ENCODE measurements around the gene RBM28. TPM values are rescaled to one million over a fixed set of nuclear protein-coding genes. Genes with fewer than 3 reads are reported as not detected.
A peak's percentile ranks its signal among the peaks of the same experiment; 100 is the strongest.

Gene RBM28
- total RNA-seq, 3 donors from 2014 or later, result 113 to 121 (median 120) TPM

- H3K4me1 Mint-ChIP-seq (ENCODE audit: low read depth), result no peaks in the 10 kb centered on the region
- ATAC-seq, result peak; percentile 51 to 63
- peaks cover 3% of the 10 kb centered on the region for H3K27me3 Mint-ChIP-seq (ENCODE audit: low read depth)
- no peak for DNase-seq
- no peaks in the 10 kb centered on the region for H3K36me3 Mint-ChIP-seq (ENCODE audit: insufficient read depth)
- no peaks in the 10 kb centered on the region for H3K9me3 Mint-ChIP-seq
- H3K4me3 Mint-ChIP-seq, result no peak overlapping the region
These were observed 37.6 kb upstream of the RBM28 start for GRCh38 chr7:128381161-128381821.

- ATAC-seq (no peak), DNase-seq (no peak)
- Mint-ChIP-seq H3K4me1 (ENCODE audit: low read depth) (no peaks in the 10 kb centered on the region), H3K36me3 (ENCODE audit: insufficient read depth) (no peaks in the 10 kb centered on the region), H3K27me3 (ENCODE audit: low read depth) (peaks cover 3% of the 10 kb centered on the region), H3K9me3 (no peaks in the 10 kb centered on the region), H3K4me3 (no peak overlapping the region)
These were observed 36.9 kb upstream of the RBM28 start for GRCh38 chr7:128380483-128381106.

DNA sequence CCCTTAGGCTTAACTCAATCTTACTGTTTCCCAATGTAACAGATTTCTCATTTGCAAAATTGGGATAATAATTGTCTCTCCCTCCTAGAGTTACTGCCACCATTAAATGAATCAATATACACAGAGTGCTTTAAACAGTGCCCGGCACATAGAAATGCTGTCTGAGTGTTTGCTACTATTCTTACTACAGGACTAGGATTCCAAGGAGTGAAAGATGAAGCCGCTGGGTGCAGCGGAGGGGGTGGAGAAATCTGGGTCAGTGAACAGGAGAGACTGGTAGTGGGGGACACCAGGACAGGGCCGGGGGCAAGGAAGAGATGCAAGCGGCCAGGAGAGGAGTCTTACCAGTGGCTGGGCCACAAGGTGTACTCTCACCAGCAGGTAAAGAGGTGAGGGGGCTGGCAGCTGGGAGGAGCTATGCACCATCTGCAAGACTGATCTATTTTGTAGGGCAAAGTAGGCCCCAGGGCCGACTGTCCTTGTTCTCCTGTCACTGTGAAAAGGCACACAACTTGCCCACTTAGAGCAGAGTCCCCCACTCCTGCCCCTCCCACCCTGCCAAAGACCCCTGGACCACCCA lies 36.3 kb upstream of the RBM28 start:
- H3K36me3 Mint-ChIP-seq (ENCODE audit: insufficient read depth), result no peaks in the 10 kb centered on the region

DNA sequence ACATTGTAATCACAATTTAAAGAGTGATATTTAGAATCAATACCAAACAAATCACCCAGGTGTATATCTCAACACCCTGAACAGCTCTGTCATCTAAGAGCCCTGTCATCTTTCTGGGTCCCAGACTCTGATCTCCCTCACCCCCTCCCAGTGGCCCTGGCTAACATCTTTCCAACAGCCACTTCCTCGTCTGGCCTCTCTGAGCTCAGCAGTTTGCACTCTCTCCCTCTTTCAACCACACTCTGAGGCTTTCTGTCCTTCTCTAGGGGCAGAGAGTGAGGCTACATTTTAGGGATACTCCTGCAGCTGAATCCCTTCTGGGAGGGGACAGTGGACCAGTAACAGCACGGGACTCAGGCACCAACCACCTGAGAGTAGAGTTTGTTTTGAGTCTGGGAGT lies 34.9 kb upstream of the RBM28 start:
- Mint-ChIP-seq H3K9me3 (peaks cover 4% of the 10 kb centered on the region), H3K27me3 (ENCODE audit: low read depth) (peaks cover 3% of the 10 kb centered on the region), H3K4me1 (ENCODE audit: low read depth) (no peaks in the 10 kb centered on the region), H3K36me3 (ENCODE audit: insufficient read depth) (no peaks in the 10 kb centered on the region), H3K4me3 (no peak overlapping the region)
- no peak for ATAC-seq
- no peak for DNase-seq

More for the DNA sequence above, 36.3 kb upstream of the RBM28 start:
- ATAC-seq (no peak), DNase-seq (no peak)
- Mint-ChIP-seq H3K4me3 (no peak overlapping the region), H3K4me1 (ENCODE audit: low read depth) (no peaks in the 10 kb centered on the region), H3K9me3 (no peaks in the 10 kb centered on the region), H3K27me3 (ENCODE audit: low read depth) (peaks cover 3% of the 10 kb centered on the region)

GRCh38 chr7:128376077-128376476 lies 32.4 kb upstream of the RBM28 start:
- Mint-ChIP-seq H3K4me1 (ENCODE audit: low read depth) (no peaks in the 10 kb centered on the region), H3K36me3 (ENCODE audit: insufficient read depth) (no peaks in the 10 kb centered on the region), H3K9me3 (peaks cover 4% of the 10 kb centered on the region), H3K27me3 (ENCODE audit: low read depth) (peaks cover 3% of the 10 kb centered on the region), H3K4me3 (no peak overlapping the region)
- ATAC-seq (no peak), DNase-seq (no peak)

GRCh38 chr7:128374041-128374440 lies 30.3 kb upstream of the RBM28 start:
- no peak for ATAC-seq
- Mint-ChIP-seq H3K9me3 (peaks cover 4% of the 10 kb centered on the region), H3K27me3 (ENCODE audit: low read depth) (peaks cover 3% of the 10 kb centered on the region)

DNA sequence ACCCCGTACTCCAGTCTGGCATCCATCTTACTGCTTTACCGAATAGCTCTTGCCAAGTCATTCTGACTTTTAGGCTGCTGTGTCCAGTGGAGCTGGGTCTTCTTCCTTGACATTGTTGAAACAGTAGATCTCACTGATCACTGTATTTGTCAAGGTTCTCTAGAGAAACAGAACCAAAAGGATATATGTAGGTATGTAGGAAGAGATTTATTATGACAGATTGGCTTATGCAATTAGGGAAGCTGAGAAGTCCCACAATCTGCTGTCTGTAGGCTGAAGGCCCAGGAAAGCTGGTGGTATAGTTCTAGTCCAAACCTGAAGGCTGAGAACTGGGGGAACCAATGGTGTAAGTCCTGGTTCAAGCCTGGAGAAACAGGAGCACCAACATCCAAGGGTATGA lies 29.9 kb upstream of the RBM28 start:
- ATAC-seq (no peak), DNase-seq (no peak)
- H3K27me3 Mint-ChIP-seq (ENCODE audit: low read depth), result peaks cover 3% of the 10 kb centered on the region
- no peak overlapping the region for H3K4me3 Mint-ChIP-seq
- H3K36me3 Mint-ChIP-seq (ENCODE audit: insufficient read depth), result no peaks in the 10 kb centered on the region
- peaks cover 4% of the 10 kb centered on the region for H3K9me3 Mint-ChIP-seq
- no peaks in the 10 kb centered on the region for H3K4me1 Mint-ChIP-seq (ENCODE audit: low read depth)

More at GRCh38 chr7:128374041-128374440, 30.3 kb upstream of the RBM28 start:
- H3K36me3 Mint-ChIP-seq (ENCODE audit: insufficient read depth), result no peaks in the 10 kb centered on the region
- no peak for DNase-seq
- no peaks in the 10 kb centered on the region for H3K4me1 Mint-ChIP-seq (ENCODE audit: low read depth)
- H3K4me3 Mint-ChIP-seq, result no peak overlapping the region

DNA sequence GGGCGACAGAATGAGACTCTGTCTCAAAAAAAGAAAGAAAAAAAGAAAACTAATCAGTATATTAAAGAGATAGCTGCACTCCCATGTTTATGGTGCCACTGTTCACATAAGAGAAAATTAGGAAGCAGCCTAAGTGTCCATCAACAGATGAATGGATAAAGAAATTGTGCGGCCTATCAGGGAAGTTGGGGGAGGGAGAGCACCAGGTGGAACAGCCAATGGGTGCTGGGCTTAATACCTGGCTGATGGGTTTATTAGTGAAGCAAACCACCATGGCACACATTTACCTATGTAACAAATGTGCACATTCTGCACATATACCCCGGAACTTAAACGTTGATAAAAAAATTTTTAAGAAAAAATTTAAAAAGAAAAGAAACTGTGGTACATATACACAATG lies 26.8 kb upstream of the RBM28 start:
- ATAC-seq (no peak), DNase-seq (no peak)
- peaks cover 4% of the 10 kb centered on the region for H3K9me3 Mint-ChIP-seq
- no peak overlapping the region for H3K4me3 Mint-ChIP-seq
- no peaks in the 10 kb centered on the region for H3K36me3 Mint-ChIP-seq (ENCODE audit: insufficient read depth)
- H3K27me3 Mint-ChIP-seq (ENCODE audit: low read depth), result peaks cover 8% of the 10 kb centered on the region
- no peaks in the 10 kb centered on the region for H3K4me1 Mint-ChIP-seq (ENCODE audit: low read depth)

DNA sequence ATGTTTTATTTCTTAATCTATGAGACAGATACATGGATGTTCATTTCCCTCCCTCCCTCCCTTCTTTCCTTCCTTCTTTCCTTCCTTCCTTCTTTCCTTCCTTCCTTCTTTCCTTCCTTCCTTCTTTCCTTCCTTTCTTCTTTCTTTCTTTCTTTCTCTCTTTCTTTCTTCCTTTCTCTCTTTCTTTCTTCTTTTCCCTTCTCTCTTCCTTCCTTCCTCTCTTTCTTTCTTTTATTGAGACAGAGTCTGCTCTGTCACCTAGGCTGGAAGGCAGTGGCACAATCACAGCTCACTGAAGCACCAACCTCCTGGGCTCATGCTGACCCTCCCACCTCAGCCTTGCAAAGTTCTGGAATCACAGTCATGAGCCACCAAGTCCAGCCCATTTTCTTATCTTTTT lies 23.3 kb upstream of the RBM28 start:
- no peaks in the 10 kb centered on the region for H3K9me3 Mint-ChIP-seq
- DNase-seq, result no peak
- H3K36me3 Mint-ChIP-seq (ENCODE audit: insufficient read depth), result no peaks in the 10 kb centered on the region
- no peak overlapping the region for H3K4me3 Mint-ChIP-seq
- H3K27me3 Mint-ChIP-seq (ENCODE audit: low read depth), result peaks cover 38% of the 10 kb centered on the region
- H3K4me1 Mint-ChIP-seq (ENCODE audit: low read depth), result peaks cover 11% of the 10 kb centered on the region
- no peak for ATAC-seq

GRCh38 chr7:128366300-128366699 lies 22.6 kb upstream of the RBM28 start:
- ATAC-seq, result no peak
- H3K4me1 Mint-ChIP-seq (ENCODE audit: low read depth), result peaks cover 14% of the 10 kb centered on the region
- no peaks in the 10 kb centered on the region for H3K9me3 Mint-ChIP-seq
- no peaks in the 10 kb centered on the region for H3K36me3 Mint-ChIP-seq (ENCODE audit: insufficient read depth)
- no peak overlapping the region for H3K4me3 Mint-ChIP-seq
- peaks cover 41% of the 10 kb centered on the region for H3K27me3 Mint-ChIP-seq (ENCODE audit: low read depth)
- DNase-seq, result no peak

GRCh38 chr7:128365432-128365831 lies 21.7 kb upstream of the RBM28 start:
- Mint-ChIP-seq H3K27me3 (ENCODE audit: low read depth) (peaks cover 44% of the 10 kb centered on the region), H3K4me3 (no peak overlapping the region), H3K36me3 (ENCODE audit: insufficient read depth) (no peaks in the 10 kb centered on the region), H3K4me1 (ENCODE audit: low read depth) (peaks cover 21% of the 10 kb centered on the region), H3K9me3 (no peaks in the 10 kb centered on the region)
- no peak for DNase-seq
- ATAC-seq, result no peak

- DNase-seq (no peak), ATAC-seq (no peak)
- Mint-ChIP-seq H3K9me3 (no peaks in the 10 kb centered on the region), H3K4me3 (no peak overlapping the region), H3K27me3 (ENCODE audit: low read depth) (peaks cover 44% of the 10 kb centered on the region), H3K4me1 (ENCODE audit: low read depth) (peaks cover 21% of the 10 kb centered on the region), H3K36me3 (ENCODE audit: insufficient read depth) (no peaks in the 10 kb centered on the region)
These were observed 20.6 kb upstream of the RBM28 start for GRCh38 chr7:128364166-128364870.

GRCh38 chr7:128363261-128363721 lies 19.6 kb upstream of the RBM28 start:
- no peaks in the 10 kb centered on the region for H3K9me3 Mint-ChIP-seq
- H3K36me3 Mint-ChIP-seq (ENCODE audit: insufficient read depth), result no peaks in the 10 kb centered on the region
- no peak for ATAC-seq
- peaks cover 21% of the 10 kb centered on the region for H3K4me1 Mint-ChIP-seq (ENCODE audit: low read depth)
- no peak overlapping the region for H3K4me3 Mint-ChIP-seq
- H3K27me3 Mint-ChIP-seq (ENCODE audit: low read depth), result peaks cover 44% of the 10 kb centered on the region
- DNase-seq, result no peak

DNA sequence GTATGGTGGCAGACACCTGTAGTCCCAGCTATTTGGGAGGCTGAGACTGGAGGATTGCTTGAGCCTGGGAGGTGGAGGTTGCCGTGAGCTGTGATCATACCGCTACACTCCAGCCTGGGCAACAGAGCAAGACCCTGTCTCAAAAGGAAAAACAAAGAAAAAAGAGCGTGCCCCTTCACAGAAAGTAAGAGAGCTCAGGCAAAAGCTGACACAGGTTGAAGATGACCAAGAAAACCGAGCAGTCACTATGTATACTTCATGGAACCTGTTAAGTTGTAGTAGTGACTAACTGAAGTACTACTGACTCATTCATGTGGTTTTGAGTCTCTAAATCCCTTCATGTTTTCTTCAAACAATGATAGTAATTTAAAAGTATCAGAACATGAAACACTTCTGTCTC lies 19.0 kb upstream of the RBM28 start:
- H3K27me3 Mint-ChIP-seq (ENCODE audit: low read depth), result peaks cover 44% of the 10 kb centered on the region
- peak overlapping the region; percentile 80 for H3K4me3 Mint-ChIP-seq
- no peak for DNase-seq
- H3K4me1 Mint-ChIP-seq (ENCODE audit: low read depth), result peaks cover 21% of the 10 kb centered on the region
- H3K9me3 Mint-ChIP-seq, result no peaks in the 10 kb centered on the region
- ATAC-seq, result peak; percentile 80 to 84
- H3K36me3 Mint-ChIP-seq (ENCODE audit: insufficient read depth), result no peaks in the 10 kb centered on the region

Measured in activated T-cell treated with anti-CD3 and anti-CD28 coated beads, Interleukin-2, amount 50 U/mL, for 4 hours (primary cell).